GM12878 (cell line): Measurements from ENCODE around the gene CSTB. TPM values are rescaled to one million over a fixed set of nuclear protein-coding genes. Genes with fewer than 3 reads are reported as not detected.

ENCODE experiments used
- ATAC-seq: fragments of 200-7000 bp; cut with Tn5 transposase; 3 replicates; pipeline ENCODE4 v1.9.1; 2020; ENCODE audit warnings: mild to moderate bottlenecking, moderate library complexity
- BruUV-seq: library from RNA; stranded (reverse); fragments of 400-500 nt; replicated peaks from 2 replicates; lab custom pipeline; 2021; lab: Mats Ljungman, UMichigan
- CTCF ChIA-PET: fragments of 300-600 bp; sonication (Branson Sonifier 250); formaldehyde crosslinking; extraction: SDS; loops from one replicate; lab custom pipeline; 2021; ENCODE audit warnings: inconsistent platforms; lab: Yijun Ruan, JAX
- POLR2A ChIA-PET: fragments of 350-600 bp; formaldehyde crosslinking; extraction: SDS; loops from one replicate; lab custom pipeline; 2021; ENCODE audit warnings: inconsistent platforms; lab: Charles Lee
- RAD21 ChIA-PET: fragments of 300-600 bp; sonication (Branson Sonifier 250); formaldehyde crosslinking; loops from one replicate; lab custom pipeline; 2023; ENCODE audit warnings: antibody characterized with exemption; ENCODE audit not compliant: unreplicated experiment; lab: Charles Lee
- SMC1A ChIA-PET: fragments of 300-600 bp; sonication (Branson Sonifier 250); formaldehyde crosslinking; loops from one replicate; lab custom pipeline; 2023; ENCODE audit not compliant: unreplicated experiment, uncharacterized antibody; lab: Charles Lee
- DNase-seq: peaks from one replicate; pipeline ENCODE4 v3.0.0-alpha.2; 2011; ENCODE audit warnings: low read depth, low spot score
- FAIRE-seq: peaks from 3 replicates; lab custom pipeline; 2011; peaks lifted over from hg19 to GRCh38; lab: Jason Lieb, UNC
- H2AFZ ChIP-seq: 2 replicates; pipeline ENCODE4 v1.6.0; 2011; ENCODE audit warnings: low read depth, low read length, control low read depth; ENCODE audit not compliant: control insufficient read depth
- H3K27ac ChIP-seq: 2 replicates; pipeline ENCODE4 v1.5.1; 2011; ENCODE audit warnings: control low read depth; ENCODE audit not compliant: control insufficient read depth, insufficient read depth
- H3K27me3 ChIP-seq, 2 experiments: replicated peaks in 1 of 2; 2 replicates each; pipeline versions ENCODE4 v1.6.0 to v1.6.1; 2011; ENCODE audit warnings: low read length in 1 of 2; ENCODE audit not compliant: control insufficient read depth in 2 of 2, insufficient read depth in 2 of 2
- H3K36me3 ChIP-seq, 2 experiments: 2 replicates each; pipeline ENCODE4 v1.5.1; 2011; ENCODE audit warnings: low read length in 1 of 2; ENCODE audit not compliant: control insufficient read depth in 2 of 2, insufficient read depth in 2 of 2
- H3K4me1 ChIP-seq: 2 replicates; pipeline ENCODE4 v1.6.1; 2011; ENCODE audit warnings: mild to moderate bottlenecking, low read length, moderate library complexity, mixed read lengths; ENCODE audit not compliant: control insufficient read depth, insufficient read depth
- H3K4me2 ChIP-seq: 2 replicates; pipeline ENCODE4 v1.6.0; 2011; ENCODE audit warnings: control low read depth; ENCODE audit not compliant: control insufficient read depth, insufficient read depth
- H3K4me3 ChIP-seq: fragments of 200-600 bp; sonication (generic); 2 replicates; pipeline ENCODE4 v1.5.1; 2016
- H3K79me2 ChIP-seq: 2 replicates; pipeline ENCODE4 v1.6.0; 2011; ENCODE audit warnings: low read length; ENCODE audit not compliant: control insufficient read depth, insufficient read depth
- H3K9ac ChIP-seq: 2 replicates; pipeline ENCODE4 v1.8.0; 2011; ENCODE audit warnings: low read length, control low read depth, mixed read lengths; ENCODE audit not compliant: control insufficient read depth, insufficient read depth
- H3K9me3 ChIP-seq: replicated peaks from 3 replicates; pipeline ENCODE4 v1.5.1; 2011; ENCODE audit warnings: mild to moderate bottlenecking, low read length; ENCODE audit not compliant: control insufficient read depth, insufficient read depth
- H4K20me1 ChIP-seq: 2 replicates; pipeline ENCODE4 v1.6.0; 2011; ENCODE audit not compliant: control insufficient read depth, insufficient read depth
- BACH1 ChIP-seq: fragments of 450-650 bp; IDR thresholded peaks from 2 replicates; pipeline ENCODE4 v1.6.1; 2017; ENCODE audit warnings: mild to moderate bottlenecking, borderline replicate concordance
- CBX5 ChIP-seq: sonication (generic); IDR thresholded peaks from 2 replicates; pipeline ENCODE4 v1.6.1; 2016; ENCODE audit warnings: low read depth, moderate library complexity, mild to moderate bottlenecking, inconsistent platforms
- CHD4 ChIP-seq: fragments of 200-600 bp; sonication (generic); IDR thresholded peaks from 2 replicates; pipeline ENCODE4 v1.6.1; 2016; ENCODE audit warnings: mild to moderate bottlenecking
- CTCF ChIP-seq, 3 experiments: IDR thresholded peaks in 2 of 3; conservative IDR thresholded peaks in 1 of 3; 2 replicates each; pipeline ENCODE4 v1.5.1; 2011; ENCODE audit warnings: low read depth in 3 of 3, low read length in 3 of 3, mild to moderate bottlenecking in 3 of 3, control low read depth in 2 of 3, moderate library complexity in 2 of 3, inconsistent platforms in 1 of 3, mixed read lengths in 1 of 3; ENCODE audit not compliant: control insufficient read depth in 2 of 3, insufficient read depth in 1 of 3; ENCODE audit errors: extremely low read depth in 1 of 3
- ESRRA ChIP-seq: IDR thresholded peaks from 2 replicates; pipeline ENCODE4 v1.6.1; 2012; ENCODE audit warnings: mild to moderate bottlenecking, low read length, improper control_type of control experiment
- FOXK2 ChIP-seq: fragments of 450-650 bp; IDR thresholded peaks from 2 replicates; pipeline ENCODE4 v1.6.1; 2017; ENCODE audit warnings: mild to moderate bottlenecking, moderate library complexity
- KDM1A ChIP-seq: fragments of 200-600 bp; sonication (generic); IDR thresholded peaks from 2 replicates; pipeline ENCODE4 v1.6.1; 2016; ENCODE audit warnings: borderline replicate concordance
- MLLT1 ChIP-seq: fragments of 450-650 bp; IDR thresholded peaks from 2 replicates; pipeline ENCODE4 v1.6.1; 2016; ENCODE audit warnings: mild to moderate bottlenecking
- NKRF ChIP-seq: fragments of 450-650 bp; conservative IDR thresholded peaks from 2 replicates; pipeline ENCODE4 v1.6.1; 2017; ENCODE audit warnings: mild to moderate bottlenecking, moderate library complexity
- RB1 ChIP-seq: fragments of 450-650 bp; formaldehyde crosslinking; IDR thresholded peaks from 2 replicates; pipeline ENCODE4 v1.6.1; 2017; ENCODE audit warnings: mild to moderate bottlenecking, borderline replicate concordance
- YY1 ChIP-seq: IDR thresholded peaks from 2 replicates; pipeline ENCODE4 v1.6.1; 2011; ENCODE audit warnings: low read depth, mild to moderate bottlenecking, low read length
- ZNF274 ChIP-seq: IDR thresholded peaks from one replicate; pipeline ENCODE4 v1.8.0; 2011; ENCODE audit not compliant: insufficient read length, insufficient read depth
- WGBS: methylation state at CpG from one replicate; pipeline ENCODE4 v1.1.6; 2016; ENCODE audit warnings: low lambda C conversion rate; ENCODE audit not compliant: insufficient replicate concordance, insufficient coverage; ENCODE audit errors: missing lambda C conversion rate; 5-methylcytosine and 5-hydroxymethylcytosine counted together
- in situ Hi-C: fragments of 300-500 bp; cut with MboI; formaldehyde crosslinking; loops from 9 replicates; pipeline ENCODE4 v1.14.3; 2018; ENCODE audit warnings: mixed read lengths
- intact Hi-C: fragments of 100-400 bp; cut with micrococcal nuclease; formaldehyde crosslinking; loops from one replicate; pipeline ENCODE4 v1.14.2; 2022; ENCODE audit not compliant: unreplicated experiment
- polyA plus RNA-seq, 11 experiments: library from polyadenylated mRNA; depleted of rRNA in 4 of 11; unstranded in 6 of 11; stranded (reverse) in 5 of 11; fragments of >200 nt; fragmentation: Nextera tagmentation in 4 of 11; fragmentation: Illumina TruSeq in 1 of 11; extraction: Ambion mirVana in 4 of 11; extraction: Trizol in 1 of 11; gene quantifications; 1 replicate in 1 of 11; 2 replicates in 10 of 11; pipeline versions ENCODE4 v1.2.1 to v1.2.3, GENCODE V29; 2011 to 2016; ENCODE audit warnings: inconsistent platforms in 2 of 11, missing spikeins in 2 of 11, low read depth in 1 of 11
- total RNA-seq, 4 experiments: library from RNA; depleted of rRNA in 3 of 4; stranded (reverse); fragments of >200 nt in 3 of 4; fragmentation: Illumina TruSeq in 1 of 4; extraction: Trizol in 1 of 4; gene quantifications; 2 replicates each; pipeline versions ENCODE4 v1.2.1 to v1.2.3, GENCODE V29; 2013 to 2021

The CSTB gene
- total and polyA plus RNA-seq, 10 of the 15 experiments (the other 5 are each of a cell fraction or from before 2014, with no cell fraction given) = 12.5 to 82.7 (median 41.9) TPM

DNA sequence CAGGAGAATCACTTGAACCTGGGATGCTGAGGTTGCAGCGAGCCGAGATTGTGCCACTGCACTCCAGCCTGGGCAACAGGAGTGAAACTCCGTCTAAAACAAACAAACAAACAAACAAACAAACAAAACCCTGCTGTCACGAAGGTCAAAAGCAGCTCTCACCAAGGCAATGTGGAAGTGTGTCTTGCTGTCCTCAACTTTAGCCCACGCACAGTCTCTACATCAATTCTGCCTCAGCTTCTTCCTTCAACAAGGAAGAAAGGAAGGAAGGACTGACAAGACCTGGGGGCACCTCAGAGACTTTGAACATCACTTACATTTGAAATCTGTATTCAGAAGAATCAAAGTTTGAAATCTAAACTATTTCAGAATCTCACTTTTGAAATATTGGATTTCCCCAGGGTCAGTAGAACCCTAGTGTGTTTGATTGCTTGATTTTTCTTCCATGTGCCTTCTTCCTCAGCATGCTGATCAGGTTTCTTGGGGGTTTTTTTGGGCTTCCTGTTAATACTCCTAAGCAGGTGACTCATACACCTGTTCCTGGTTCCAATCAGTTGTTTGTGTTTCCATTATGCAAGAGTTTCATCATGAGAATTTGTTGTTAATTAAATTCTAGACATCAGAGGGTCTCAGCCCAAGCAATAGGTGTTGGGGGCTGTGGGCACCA, 6.5 kb upstream of the CSTB start:
- no peak for TF ChIP-seq MLLT1
- TF ChIP-seq BACH1 = no peak
- no peak for TF ChIP-seq RB1
- no peak for TF ChIP-seq CHD4
- no peak for TF ChIP-seq KDM1A
- no peak for TF ChIP-seq CTCF (IDR thresholded peaks at IDR 0.05 in 2 of 3, conservative IDR thresholded peaks at IDR 0.05 in 1 of 3; ENCODE audit: control insufficient read depth in 2 of 3, extremely low read depth in 1 of 3, insufficient read depth in 1 of 3, low read depth in 3 of 3, low read length in 3 of 3)
- TF ChIP-seq NKRF = no peak
- no peak for TF ChIP-seq CBX5
- no peak for TF ChIP-seq ZNF274
- TF ChIP-seq FOXK2 = no peak
- TF ChIP-seq ESRRA = no peak
- no peak for TF ChIP-seq YY1
- Histone ChIP-seq H4K20me1 (no peaks in the 10 kb centered on the region), H3K9me3 (no peaks in the 10 kb centered on the region), H2AFZ (no peak overlapping the region; the same call in 1 of the 2 replicates), H3K4me1 (peaks cover 5% of the 10 kb centered on the region), H3K27ac (no peak overlapping the region), H3K9ac (no peak overlapping the region), H3K36me3 (no peaks in the 10 kb centered on the region), H3K4me2 (no peak overlapping the region), H3K27me3 (no peaks in the 10 kb centered on the region), H3K79me2 (no peaks in the 10 kb centered on the region), H3K4me3 (no peak overlapping the region)
- in situ Hi-C loops = no loop called here
- WGBS = 37% methylated on average over 5 of the region's 5 CpGs
- ChIA-PET CTCF (interaction anchor here (1.2 to 1.6 kb wide), 3 partner anchors 13 to 156 kb away, joined by 4 to 6 read pairs (median 5); no protein-coding TSS in a partner anchor), SMC1A (no interaction called here), RAD21 (no interaction called here), POLR2A (interaction anchor here (0.5 to 1.4 kb wide), 4 partner anchors 10 to 176 kb away, joined by 3 to 7 read pairs (median 4); no protein-coding TSS in a partner anchor)
- ATAC-seq = no peak
- no peak for FAIRE-seq
- intact Hi-C loops = no loop called here
- no peak for DNase-seq
- no TSS peak for BruUV-seq
